NCI-H2107 treated with DMSO at 0.1 percent for 48 hours (cell line): Measurements from ENCODE around the gene GRAMD1B.

Source experiments
- DNase-seq: peaks from one replicate; lab custom pipeline; 2025; ENCODE audit not compliant: unreplicated experiment; lab: John Stamatoyannopoulos, UW

Gene GRAMD1B

GRCh38 chr11:123585206-123585605, 155.1 kb downstream of the GRAMD1B start:
- DNase-seq = no peak

DNA sequence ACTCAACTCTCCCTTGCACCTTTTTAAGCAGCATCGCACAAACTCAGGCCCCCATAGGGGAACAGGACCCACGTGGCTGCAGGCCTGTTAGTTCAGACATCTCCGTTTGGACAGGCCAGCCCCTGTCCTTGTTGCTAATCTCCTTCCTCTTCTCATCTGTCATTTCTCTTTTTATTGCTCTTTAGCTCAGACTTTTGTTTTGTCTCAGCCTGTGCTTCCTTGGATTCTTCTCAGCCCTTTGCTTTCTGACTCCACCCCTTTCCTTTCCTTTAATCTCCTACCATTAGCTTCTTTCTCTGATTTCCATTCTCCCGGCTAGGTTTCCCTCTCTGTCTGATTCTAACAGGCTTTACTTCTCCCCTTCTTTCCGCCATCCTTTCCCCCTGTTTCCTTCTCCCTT, 155.6 kb downstream of the GRAMD1B start:
- no peak for DNase-seq

DNA sequence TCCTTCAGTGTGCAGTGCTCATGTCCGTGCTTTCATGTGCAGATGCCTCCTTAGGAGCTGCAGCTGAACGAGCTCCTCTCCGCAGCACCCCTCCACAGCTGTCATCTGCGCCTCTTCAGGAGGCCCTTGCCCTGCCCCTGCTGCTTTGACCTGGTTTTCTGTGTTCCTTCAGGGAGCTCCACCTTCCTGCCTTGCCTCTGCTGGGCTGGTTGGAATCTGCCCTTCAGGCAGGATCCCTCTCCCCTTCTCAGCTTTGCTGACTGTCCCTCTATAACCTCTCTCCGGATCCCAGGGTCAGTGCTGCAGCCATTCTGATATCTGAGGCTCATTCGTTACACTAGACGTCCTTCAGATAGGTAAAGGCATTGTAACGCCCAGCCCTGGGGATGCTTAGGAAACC, 156.5 kb downstream of the GRAMD1B start:
- DNase-seq = no peak

DNA sequence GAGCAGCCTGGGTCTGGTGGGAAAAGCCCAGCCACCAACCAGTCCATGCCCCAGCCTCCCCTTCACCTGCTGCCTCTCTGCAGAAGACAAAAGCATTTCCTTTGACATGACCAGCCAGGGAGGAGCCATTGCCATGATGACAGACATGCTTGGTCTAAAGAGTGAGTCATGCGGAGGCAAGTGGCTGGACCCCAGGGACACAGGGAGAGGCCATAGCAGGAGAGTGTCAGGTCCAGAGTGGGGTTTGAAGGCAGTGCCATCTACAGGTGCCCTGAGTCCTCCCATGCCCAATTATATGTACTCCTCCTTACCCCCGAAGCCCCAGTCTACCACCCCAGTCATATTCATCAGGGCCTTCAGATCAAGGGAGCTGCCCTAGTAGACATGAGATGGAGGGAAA, 157.0 kb downstream of the GRAMD1B start:
- no peak for DNase-seq

DNA sequence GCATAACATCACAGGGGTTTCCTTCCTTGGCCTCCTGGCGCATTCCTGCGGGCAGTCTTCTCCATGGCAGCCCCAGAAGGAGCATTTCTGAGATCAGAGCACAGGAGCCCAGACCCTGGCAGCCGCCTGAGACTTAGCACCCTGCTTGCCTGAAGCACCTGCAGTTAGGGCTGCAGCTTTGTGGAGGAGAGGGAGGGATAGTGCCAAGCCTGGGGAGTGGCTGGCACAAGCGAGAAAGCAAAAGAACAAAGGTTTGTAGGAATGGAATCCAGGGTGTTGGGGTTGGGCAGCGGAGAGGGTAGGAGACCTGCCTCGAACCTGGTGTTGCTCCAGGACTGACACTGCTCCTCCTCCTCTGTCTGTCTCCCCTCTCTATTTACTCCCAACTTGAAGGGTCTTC, 157.5 kb downstream of the GRAMD1B start:
- no peak for DNase-seq

DNA sequence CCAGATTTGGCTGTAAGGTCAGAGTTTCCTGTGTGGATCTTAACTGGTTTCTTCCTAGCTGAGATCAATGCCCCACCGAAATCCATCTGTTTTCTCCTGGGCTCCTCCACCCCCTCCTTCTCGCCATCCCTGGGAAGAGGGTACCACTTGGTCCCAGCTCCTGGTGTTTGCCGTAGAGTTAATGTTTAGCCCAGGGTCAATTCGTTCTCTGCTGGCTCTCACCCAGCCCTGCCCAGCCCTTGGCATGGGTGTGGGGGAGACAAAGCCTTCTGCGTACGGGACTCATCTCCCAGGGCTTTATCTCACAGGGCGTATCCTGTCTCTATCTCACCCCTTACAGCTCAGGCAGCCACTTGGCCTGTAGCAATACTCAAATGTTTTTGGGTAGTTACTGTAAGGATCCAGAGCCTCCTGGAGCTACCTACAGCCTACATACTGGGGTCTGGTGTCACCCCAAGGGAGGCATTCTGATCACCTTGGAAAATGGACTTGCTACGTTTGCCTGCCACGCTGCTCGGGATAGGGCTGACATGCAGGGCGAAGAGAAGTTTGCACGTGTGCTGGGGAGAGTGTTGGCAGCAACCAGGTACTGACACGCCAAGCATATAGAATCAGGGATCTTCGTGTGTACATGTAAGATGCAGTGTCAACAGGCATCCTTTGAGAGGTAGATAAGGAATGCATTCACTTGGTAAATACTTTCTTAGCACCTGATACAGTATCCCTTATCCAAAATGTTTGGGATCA, 158.2 kb downstream of the GRAMD1B start:
- DNase-seq = no peak

DNA sequence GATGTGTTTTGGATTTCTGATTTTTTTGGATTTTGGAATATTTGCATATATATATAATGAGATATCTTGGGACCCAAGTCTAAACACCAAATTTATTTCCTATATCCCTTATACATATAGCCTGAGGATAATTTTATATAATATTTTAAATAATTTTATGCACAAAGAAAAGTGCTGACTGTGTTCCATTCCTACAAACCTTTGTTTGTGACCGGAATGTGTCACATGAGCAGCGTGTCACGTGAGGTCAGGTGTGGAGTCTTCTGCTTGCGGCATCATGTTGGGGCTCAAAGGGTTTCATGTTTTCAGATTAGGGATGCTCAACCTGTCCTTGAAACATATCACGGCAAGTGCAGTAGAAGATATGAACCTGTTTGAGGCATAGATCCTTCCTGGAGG, 158.8 kb downstream of the GRAMD1B start:
- no peak for DNase-seq

DNA sequence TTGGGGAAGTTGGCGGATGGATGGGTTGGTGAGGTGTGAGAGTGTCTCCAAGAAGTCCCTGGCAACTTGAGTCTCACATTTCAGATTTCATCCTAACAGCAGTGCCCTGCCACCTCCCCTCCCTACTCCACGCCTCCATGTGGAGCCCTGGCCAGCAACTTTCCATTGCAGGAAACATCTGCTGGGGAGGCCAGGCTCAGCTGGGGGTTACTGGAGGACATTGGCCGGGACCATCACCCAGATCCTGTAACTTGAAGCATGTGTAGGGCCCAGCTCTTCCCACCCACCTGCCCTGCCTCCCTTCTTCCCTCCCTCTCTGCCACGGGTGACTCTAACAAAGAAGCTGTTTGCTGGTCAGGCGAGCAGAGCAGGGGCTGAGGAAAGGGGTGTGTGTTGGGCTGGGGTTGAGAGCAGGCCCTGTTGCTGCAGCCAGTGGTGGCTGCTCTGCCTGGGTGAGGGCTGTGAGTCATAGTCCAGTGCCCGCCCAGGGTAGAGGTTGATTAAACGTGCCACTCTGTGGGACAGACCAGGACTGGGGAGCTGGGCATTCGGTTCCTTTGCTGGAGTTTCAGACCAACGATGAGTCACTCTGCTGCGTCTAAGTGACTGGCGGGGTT, 160.3 kb downstream of the GRAMD1B start:
- DNase-seq = no peak

GRCh38 chr11:123593570-123593969, 163.5 kb downstream of the GRAMD1B start:
- DNase-seq = no peak

DNA sequence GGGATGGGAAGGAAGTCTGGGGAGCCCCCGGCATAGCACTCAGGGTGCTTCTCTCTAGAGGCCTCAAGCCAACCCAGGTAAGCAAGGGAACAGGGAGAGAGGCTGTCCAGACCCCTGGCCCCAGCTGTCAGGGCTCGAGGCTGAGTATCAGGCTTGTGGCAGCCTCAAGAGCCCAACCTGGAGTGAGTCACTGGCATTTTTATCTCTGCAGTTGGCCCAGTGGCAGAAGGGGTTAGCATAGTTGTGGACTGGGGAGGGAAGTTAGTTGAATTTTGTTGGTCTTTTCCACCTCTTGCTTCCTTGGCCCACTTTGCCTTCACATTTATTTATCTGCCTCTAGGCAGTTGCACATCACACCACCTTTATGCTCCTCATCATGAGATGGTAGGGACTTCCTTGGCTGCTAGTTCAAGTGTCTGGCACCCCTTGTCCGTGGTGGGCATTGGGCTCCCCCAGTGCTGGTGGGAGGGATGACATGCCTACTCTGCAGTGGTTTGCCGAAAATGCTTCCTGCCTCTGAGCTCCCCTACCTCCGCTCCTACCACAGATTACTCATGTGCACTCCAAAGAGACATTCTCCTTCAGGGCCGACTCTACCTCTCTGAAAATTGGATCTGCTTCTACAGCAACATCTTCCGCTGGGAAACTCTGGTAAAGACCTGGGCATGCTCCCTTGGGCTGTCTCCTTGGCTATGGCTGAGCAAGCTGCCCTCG, 164.3 kb downstream of the GRAMD1B start:
- no peak for DNase-seq

GRCh38 chr11:123594921-123595320, 164.9 kb downstream of the GRAMD1B start:
- DNase-seq = no peak

GRCh38 chr11:123597859-123598258, 167.8 kb downstream of the GRAMD1B start:
- DNase-seq = no peak

DNA sequence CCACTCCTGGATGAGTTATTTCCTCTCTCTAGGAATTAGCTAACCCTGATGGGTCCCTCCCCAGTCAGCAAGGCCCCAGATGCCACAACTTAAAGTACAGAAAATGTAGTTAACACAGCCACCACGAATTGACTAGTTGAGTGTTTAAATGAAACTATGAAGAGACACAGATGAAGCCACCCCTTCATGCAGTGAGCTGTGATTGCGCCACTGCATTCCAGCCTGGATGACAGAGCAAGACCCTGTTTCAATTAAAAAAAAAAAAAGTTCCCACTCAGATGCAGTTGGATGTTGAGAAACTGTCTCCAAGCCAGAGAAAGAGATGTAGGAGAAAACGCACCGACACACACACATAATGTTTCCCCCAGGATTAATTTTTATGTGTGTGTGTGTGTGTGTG, 171.1 kb downstream of the GRAMD1B start:
- DNase-seq = no peak

GRCh38 chr11:123601743-123602142, 171.7 kb downstream of the GRAMD1B start:
- no peak for DNase-seq

DNA sequence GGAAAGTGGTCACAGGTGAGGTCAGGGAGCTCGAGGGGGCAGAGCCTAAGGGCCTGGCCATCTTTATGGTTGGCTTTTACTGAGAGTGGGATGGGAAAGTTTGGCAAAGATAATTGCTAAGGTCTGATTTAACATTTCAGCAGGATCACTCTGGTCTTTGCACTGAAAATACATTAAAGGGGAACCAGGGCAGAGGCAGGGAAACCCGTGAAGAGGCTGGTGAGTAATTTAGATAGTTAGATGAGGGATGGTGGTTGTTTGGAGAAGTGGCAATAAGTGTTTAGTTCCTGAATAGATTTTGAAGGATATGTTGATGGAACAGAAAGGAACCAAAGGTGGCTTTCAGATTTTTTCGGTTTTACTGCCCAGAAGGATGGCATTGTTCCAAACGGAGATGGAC, 173.6 kb downstream of the GRAMD1B start:
- no peak for DNase-seq

DNA sequence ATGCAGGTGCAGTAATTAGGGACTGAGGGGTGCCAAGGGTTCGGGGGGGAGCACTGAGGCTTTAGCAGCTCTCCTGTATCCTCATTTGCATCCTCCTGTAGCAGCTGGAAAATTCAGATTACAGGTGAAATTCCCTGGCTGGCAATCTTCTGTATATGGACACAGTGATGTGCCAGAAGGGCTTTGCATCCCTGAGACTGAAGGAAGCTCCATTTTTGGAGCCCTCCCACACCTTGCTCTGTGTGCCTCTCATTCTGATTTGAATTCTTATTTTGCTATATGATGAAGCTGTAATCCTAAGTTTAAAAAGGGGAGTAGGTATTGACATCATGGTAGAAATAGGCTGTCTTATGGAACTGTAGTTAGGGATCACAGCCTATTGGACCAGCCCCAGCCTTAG, 177.7 kb downstream of the GRAMD1B start:
- DNase-seq = no peak

- DNase-seq = no peak
Observed at GRCh38 chr11:123608371-123608770, 178.3 kb downstream of the GRAMD1B start.

- DNase-seq = no peak
Observed at GRCh38 chr11:123608945-123609344, 178.9 kb downstream of the GRAMD1B start.

GRCh38 chr11:123611698-123612097, 181.6 kb downstream of the GRAMD1B start:
- DNase-seq = no peak

DNA sequence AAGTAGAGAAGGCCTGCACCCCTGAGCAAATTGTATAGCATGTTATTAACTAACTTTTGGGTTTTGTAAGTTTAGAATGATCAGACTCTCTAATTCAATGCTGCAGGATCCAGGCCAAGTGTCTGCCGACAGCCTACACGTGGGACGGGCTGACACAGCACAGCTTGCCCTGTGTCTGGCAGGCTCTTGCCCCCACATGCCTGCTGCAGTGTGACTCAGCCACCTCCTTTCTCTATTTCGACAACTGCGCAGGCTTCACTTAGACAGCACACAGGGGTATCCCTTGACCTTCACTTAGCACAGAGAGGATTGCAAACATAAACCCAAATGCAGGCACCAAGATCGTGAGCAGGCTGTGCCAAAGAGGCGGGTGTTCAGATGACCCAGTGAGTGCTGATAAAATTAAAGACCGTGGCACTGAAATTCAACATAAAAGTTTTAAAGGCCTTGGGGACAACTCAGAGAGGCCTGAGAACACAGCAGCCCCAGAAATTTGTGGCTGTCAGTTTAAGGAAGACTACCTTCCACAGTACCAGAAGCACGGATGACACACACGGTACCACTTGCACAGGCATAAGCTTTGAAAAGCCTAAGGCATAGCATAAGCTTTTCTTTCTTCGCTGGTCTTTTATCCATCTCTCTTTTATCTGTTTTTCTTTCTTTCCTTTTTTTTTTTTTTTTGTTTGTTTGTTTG, 186.6 kb downstream of the GRAMD1B start:
- DNase-seq = no peak

DNA sequence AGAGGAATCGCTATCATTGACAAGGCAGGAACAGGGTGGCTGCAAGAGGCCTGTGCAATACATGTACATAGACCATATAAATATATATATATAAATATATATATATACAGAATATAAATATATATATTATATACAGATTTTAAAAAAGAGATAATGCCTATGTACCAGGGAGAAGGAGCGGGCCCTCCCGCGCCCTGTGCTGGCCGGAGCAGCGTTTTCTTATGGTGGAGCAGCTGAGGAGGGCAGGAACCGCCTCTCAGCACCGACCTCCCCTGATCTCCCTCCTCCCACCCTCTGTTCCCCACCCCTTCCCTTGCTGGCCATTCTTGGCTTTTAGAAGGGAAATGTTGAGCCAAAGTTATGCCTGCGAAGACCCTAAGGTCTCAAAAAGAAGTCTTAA, 192.5 kb downstream of the GRAMD1B start:
- DNase-seq = no peak

DNA sequence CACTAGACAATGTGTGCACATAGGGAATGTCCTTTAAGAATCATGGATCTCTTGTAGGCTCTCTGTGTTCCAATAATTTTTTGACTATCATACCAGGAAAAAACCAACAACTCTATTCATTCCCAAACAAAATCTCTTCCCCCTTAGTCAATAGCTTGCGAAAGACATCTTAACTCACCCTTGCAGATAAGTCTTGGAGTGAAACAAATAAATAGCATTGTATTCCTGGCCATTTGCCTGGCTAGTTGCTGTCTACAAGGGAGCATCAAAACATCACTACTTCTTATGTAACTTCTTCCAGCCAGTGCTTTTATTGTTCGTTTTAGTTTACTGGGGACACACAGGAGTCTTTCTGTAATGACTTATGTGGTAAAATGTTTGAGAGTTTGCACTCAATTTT, 194.9 kb downstream of the GRAMD1B start:
- no peak for DNase-seq
